ENCODE results near the gene GAB4.

GRCh38 chr22:16967453-16968217 is 40.4 kb downstream of the GAB4 start:
- TF ChIP-seq CTCF (IDR thresholded peaks at IDR 0.05; ENCODE audit: low read depth, low read length, missing input control) = no peak
- no peak for TF ChIP-seq MAX (IDR thresholded peaks at IDR 0.05)
- TF ChIP-seq EGR1 (IDR thresholded peaks at IDR 0.05; ENCODE audit: low read depth in 2 of 2) = no peak
- no peak for TF ChIP-seq ZBTB33 (IDR thresholded peaks at IDR 0.05)
- no peak for TF ChIP-seq REST (IDR thresholded peaks at IDR 0.05)

Data from liver (tissue), 3 donors.